HG02623 (cell line): ENCODE results near the gene SHC1.

Experiments
- ATAC-seq: cut with Tn5 transposase; IDR thresholded peaks from one replicate; pipeline ENCODE4 v1.9.1; 2021; ENCODE audit warnings: moderate library complexity; ENCODE audit not compliant: unreplicated experiment

SHC1 gene

GRCh38 chr1:154970631-154971340, at the start of gene SHC1:
Gene SHC1 (minus strand): TSS chr1:154970747. CDS start chr1:154970526, 221 bp downstream.
- ATAC-seq = no peak

GRCh38 chr1:155019377-155020245, 49.1 kb upstream of the SHC1 start:
- no peak for ATAC-seq

GRCh38 chr1:155018617-155019348, 48.2 kb upstream of the SHC1 start:
- ATAC-seq = no peak

GRCh38 chr1:155017946-155018316, 47.4 kb upstream of the SHC1 start:
- ATAC-seq = no peak

GRCh38 chr1:155017041-155017945, 46.7 kb upstream of the SHC1 start:
- ATAC-seq = peak; percentile 81

- ATAC-seq = no peak
These were observed 45.8 kb upstream of the SHC1 start for GRCh38 chr1:155016231-155016831.

- no peak for ATAC-seq
These were observed 45.1 kb upstream of the SHC1 start for GRCh38 chr1:155015527-155016230.

GRCh38 chr1:155014709-155015508, 44.4 kb upstream of the SHC1 start:
- ATAC-seq = no peak

GRCh38 chr1:155013632-155014031, 43.1 kb upstream of the SHC1 start:
- no peak for ATAC-seq

GRCh38 chr1:155012776-155013602, 42.4 kb upstream of the SHC1 start:
- ATAC-seq = no peak

GRCh38 chr1:155012026-155012546, 41.5 kb upstream of the SHC1 start:
- no peak for ATAC-seq

GRCh38 chr1:155011437-155012025, 41.0 kb upstream of the SHC1 start:
- no peak for ATAC-seq

- ATAC-seq = no peak
These were observed 40.5 kb upstream of the SHC1 start for GRCh38 chr1:155011004-155011416.

- ATAC-seq = no peak
These were observed 39.8 kb upstream of the SHC1 start for GRCh38 chr1:155010211-155010918.

GRCh38 chr1:155009742-155010141, 39.2 kb upstream of the SHC1 start:
- ATAC-seq = no peak

- no peak for ATAC-seq
These were observed 38.7 kb upstream of the SHC1 start for GRCh38 chr1:155009221-155009711.
